Panc1 (cell line): Measurements from ENCODE around the gene RHEX.

ENCODE experiments used
- POLR2AphosphoS5 ChIP-seq: IDR thresholded peaks from 2 replicates; pipeline ENCODE4 v1.6.1; 2012; ENCODE audit warnings: mild to moderate bottlenecking, low read depth, low read length, moderate library complexity
- SIN3A ChIP-seq: IDR thresholded peaks from 2 replicates; pipeline ENCODE4 v1.6.1; 2012; ENCODE audit warnings: low read depth, mild to moderate bottlenecking, low read length, moderate library complexity, borderline replicate concordance; ENCODE audit not compliant: insufficient read depth
- TCF7L2 ChIP-seq: IDR thresholded peaks from 2 replicates; pipeline ENCODE4 v1.6.1; 2011; ENCODE audit warnings: mild to moderate bottlenecking, low read depth, low read length, inconsistent platforms
- TF ChIP-seq, protein P1 (sequence below): fragments of 450-650 bp; IDR thresholded peaks from 2 replicates; pipeline ENCODE4 v1.5.1; 2017; ENCODE audit warnings: mild to moderate bottlenecking
- TF ChIP-seq, protein P2 (sequence below), 2 experiments: IDR thresholded peaks; 2 replicates each; pipeline ENCODE4 v1.6.1; 2011 to 2012; ENCODE audit warnings: low read depth in 2 of 2, control low read depth in 1 of 2, low read length in 1 of 2, mild to moderate bottlenecking in 1 of 2, moderate library complexity in 1 of 2; ENCODE audit not compliant: insufficient read depth in 1 of 2

DNA sequence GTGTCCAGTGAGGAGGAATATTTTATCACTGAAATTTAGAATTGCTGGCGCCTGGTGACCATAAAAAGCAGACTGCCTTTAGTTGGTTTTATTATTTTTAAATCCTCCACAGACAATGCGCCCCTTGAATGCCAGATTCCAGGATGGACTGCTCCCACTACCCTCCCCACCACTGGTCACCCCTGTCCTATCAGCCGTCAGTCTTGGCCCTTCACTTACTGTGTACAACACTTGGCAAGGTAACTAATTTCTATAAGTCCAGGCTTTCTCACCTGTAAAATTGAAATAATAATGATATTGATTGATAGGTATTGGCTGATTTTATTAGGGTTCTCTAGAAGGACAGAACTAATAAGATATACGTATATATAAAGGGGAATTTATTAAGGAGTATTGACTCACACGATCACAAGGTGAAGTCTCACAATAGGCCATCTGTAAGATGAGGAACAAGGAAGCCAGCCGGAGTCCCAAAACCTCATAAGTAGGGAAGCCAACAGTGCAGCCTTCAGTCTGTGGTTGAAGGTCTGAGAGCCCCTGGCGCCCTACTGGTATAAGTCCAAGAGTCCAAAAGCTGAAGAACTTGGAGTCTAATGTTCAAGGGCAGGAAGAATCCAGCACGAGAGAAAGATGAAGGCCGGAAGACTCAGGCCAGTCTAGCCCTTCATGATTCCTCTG is 17.8 kb downstream of the RHEX start:
- TF ChIP-seq, protein P1, sequence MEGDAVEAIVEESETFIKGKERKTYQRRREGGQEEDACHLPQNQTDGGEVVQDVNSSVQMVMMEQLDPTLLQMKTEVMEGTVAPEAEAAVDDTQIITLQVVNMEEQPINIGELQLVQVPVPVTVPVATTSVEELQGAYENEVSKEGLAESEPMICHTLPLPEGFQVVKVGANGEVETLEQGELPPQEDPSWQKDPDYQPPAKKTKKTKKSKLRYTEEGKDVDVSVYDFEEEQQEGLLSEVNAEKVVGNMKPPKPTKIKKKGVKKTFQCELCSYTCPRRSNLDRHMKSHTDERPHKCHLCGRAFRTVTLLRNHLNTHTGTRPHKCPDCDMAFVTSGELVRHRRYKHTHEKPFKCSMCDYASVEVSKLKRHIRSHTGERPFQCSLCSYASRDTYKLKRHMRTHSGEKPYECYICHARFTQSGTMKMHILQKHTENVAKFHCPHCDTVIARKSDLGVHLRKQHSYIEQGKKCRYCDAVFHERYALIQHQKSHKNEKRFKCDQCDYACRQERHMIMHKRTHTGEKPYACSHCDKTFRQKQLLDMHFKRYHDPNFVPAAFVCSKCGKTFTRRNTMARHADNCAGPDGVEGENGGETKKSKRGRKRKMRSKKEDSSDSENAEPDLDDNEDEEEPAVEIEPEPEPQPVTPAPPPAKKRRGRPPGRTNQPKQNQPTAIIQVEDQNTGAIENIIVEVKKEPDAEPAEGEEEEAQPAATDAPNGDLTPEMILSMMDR: no peak
- TF ChIP-seq, protein P2, sequence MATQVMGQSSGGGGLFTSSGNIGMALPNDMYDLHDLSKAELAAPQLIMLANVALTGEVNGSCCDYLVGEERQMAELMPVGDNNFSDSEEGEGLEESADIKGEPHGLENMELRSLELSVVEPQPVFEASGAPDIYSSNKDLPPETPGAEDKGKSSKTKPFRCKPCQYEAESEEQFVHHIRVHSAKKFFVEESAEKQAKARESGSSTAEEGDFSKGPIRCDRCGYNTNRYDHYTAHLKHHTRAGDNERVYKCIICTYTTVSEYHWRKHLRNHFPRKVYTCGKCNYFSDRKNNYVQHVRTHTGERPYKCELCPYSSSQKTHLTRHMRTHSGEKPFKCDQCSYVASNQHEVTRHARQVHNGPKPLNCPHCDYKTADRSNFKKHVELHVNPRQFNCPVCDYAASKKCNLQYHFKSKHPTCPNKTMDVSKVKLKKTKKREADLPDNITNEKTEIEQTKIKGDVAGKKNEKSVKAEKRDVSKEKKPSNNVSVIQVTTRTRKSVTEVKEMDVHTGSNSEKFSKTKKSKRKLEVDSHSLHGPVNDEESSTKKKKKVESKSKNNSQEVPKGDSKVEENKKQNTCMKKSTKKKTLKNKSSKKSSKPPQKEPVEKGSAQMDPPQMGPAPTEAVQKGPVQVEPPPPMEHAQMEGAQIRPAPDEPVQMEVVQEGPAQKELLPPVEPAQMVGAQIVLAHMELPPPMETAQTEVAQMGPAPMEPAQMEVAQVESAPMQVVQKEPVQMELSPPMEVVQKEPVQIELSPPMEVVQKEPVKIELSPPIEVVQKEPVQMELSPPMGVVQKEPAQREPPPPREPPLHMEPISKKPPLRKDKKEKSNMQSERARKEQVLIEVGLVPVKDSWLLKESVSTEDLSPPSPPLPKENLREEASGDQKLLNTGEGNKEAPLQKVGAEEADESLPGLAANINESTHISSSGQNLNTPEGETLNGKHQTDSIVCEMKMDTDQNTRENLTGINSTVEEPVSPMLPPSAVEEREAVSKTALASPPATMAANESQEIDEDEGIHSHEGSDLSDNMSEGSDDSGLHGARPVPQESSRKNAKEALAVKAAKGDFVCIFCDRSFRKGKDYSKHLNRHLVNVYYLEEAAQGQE (IDR thresholded peaks at IDR 0.05; ENCODE audit: insufficient read depth in 1 of 2, low read depth in 2 of 2, low read length in 1 of 2): no peak
- TF ChIP-seq POLR2AphosphoS5: no peak
- no peak for TF ChIP-seq SIN3A
- TF ChIP-seq TCF7L2: no peak
